Measurements from ENCODE around the gene ACTL10. TPM values are rescaled to one million over a fixed set of nuclear protein-coding genes. Genes with fewer than 3 reads are reported as not detected.

Gene ACTL10
- total and polyA plus RNA-seq, 2 experiments from 2014 or later, result 0.71 to 1.9 TPM

DNA sequence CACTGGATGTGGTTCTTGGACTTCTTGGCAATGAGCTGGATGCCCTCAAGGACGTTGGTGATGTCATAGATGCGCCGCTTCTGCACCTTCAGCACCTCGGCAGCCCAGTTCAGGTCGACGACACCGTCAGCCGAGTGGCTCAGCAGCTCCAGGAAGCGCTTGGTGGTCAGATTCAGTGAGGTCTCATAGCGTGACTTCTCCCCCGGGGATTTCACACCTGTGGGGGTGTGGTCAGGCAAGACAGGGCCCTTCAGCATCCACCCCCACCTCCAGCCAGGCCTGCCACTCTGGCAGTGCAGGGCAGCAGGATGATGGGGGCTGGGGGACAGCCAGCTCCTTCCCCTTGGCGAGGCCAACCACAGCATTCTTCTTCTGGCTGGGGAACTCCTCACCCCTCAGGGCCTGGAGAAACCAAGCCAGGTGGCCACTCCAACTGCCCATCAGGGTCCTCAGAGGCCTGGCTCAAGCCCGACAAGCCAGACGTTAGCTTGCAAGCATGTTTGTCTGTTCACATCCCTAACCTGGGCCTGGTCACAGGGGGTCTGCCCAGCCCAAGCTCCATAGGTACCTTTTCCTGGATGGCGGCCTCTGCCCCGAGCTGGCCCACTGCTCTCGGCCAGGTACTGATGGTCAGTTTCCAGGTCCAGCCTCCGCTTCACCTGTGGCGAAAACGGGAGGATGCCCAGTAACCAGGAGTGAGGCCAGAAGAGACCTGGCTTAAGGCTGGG is 13.2 kb downstream of the ACTL10 start:
- H4K20me1 ChIP-seq (replicated peaks; ENCODE audit: insufficient read depth), result peaks cover 28% of the 10 kb centered on the region; the same call in 1 of the 2 replicates
- no peak for ATAC-seq

More for the DNA sequence above, 13.2 kb downstream of the ACTL10 start:
- peaks cover 4% of the 10 kb centered on the region; the same call in 1 of the 2 replicates for H3K36me3 ChIP-seq (ENCODE audit: insufficient read depth)
- H3K4me1 ChIP-seq (ENCODE audit: insufficient read depth), result peaks cover 12% of the 10 kb centered on the region
- peaks cover 31% of the 10 kb centered on the region for H3K79me2 ChIP-seq (replicated peaks; ENCODE audit: insufficient read depth)
- no peaks in the 10 kb centered on the region for H3K27me3 ChIP-seq (ENCODE audit: insufficient read depth)
- no peak overlapping the region for H3K4me2 ChIP-seq
- no peak overlapping the region for H3K4me3 ChIP-seq
- Mint-ChIP-seq H3K9me3 (no peaks in the 10 kb centered on the region; the same call in 2 of the 3 replicates), H3K36me3 (ENCODE audit: low read depth) (peaks cover 37% of the 10 kb centered on the region), H3K4me1 (peaks cover 28% of the 10 kb centered on the region), H3K4me3 (no peak overlapping the region), H3K27ac (no peak overlapping the region), H3K27me3 (ENCODE audit: insufficient read depth, low read depth, poor library complexity) (peaks cover 9% of the 10 kb centered on the region)
- H2AFZ ChIP-seq, result no peak overlapping the region
- TF ChIP-seq ETS1 (IDR thresholded peaks at IDR 0.05), result no peak
- no peak for TF ChIP-seq EZH2 (IDR thresholded peaks at IDR 0.05; ENCODE audit: low read depth, unreplicated experiment)
- TF ChIP-seq CTCF (conservative IDR thresholded peaks at IDR 0.05; ENCODE audit: low read depth in 2 of 2), result no peak
- TF ChIP-seq, protein P1, sequence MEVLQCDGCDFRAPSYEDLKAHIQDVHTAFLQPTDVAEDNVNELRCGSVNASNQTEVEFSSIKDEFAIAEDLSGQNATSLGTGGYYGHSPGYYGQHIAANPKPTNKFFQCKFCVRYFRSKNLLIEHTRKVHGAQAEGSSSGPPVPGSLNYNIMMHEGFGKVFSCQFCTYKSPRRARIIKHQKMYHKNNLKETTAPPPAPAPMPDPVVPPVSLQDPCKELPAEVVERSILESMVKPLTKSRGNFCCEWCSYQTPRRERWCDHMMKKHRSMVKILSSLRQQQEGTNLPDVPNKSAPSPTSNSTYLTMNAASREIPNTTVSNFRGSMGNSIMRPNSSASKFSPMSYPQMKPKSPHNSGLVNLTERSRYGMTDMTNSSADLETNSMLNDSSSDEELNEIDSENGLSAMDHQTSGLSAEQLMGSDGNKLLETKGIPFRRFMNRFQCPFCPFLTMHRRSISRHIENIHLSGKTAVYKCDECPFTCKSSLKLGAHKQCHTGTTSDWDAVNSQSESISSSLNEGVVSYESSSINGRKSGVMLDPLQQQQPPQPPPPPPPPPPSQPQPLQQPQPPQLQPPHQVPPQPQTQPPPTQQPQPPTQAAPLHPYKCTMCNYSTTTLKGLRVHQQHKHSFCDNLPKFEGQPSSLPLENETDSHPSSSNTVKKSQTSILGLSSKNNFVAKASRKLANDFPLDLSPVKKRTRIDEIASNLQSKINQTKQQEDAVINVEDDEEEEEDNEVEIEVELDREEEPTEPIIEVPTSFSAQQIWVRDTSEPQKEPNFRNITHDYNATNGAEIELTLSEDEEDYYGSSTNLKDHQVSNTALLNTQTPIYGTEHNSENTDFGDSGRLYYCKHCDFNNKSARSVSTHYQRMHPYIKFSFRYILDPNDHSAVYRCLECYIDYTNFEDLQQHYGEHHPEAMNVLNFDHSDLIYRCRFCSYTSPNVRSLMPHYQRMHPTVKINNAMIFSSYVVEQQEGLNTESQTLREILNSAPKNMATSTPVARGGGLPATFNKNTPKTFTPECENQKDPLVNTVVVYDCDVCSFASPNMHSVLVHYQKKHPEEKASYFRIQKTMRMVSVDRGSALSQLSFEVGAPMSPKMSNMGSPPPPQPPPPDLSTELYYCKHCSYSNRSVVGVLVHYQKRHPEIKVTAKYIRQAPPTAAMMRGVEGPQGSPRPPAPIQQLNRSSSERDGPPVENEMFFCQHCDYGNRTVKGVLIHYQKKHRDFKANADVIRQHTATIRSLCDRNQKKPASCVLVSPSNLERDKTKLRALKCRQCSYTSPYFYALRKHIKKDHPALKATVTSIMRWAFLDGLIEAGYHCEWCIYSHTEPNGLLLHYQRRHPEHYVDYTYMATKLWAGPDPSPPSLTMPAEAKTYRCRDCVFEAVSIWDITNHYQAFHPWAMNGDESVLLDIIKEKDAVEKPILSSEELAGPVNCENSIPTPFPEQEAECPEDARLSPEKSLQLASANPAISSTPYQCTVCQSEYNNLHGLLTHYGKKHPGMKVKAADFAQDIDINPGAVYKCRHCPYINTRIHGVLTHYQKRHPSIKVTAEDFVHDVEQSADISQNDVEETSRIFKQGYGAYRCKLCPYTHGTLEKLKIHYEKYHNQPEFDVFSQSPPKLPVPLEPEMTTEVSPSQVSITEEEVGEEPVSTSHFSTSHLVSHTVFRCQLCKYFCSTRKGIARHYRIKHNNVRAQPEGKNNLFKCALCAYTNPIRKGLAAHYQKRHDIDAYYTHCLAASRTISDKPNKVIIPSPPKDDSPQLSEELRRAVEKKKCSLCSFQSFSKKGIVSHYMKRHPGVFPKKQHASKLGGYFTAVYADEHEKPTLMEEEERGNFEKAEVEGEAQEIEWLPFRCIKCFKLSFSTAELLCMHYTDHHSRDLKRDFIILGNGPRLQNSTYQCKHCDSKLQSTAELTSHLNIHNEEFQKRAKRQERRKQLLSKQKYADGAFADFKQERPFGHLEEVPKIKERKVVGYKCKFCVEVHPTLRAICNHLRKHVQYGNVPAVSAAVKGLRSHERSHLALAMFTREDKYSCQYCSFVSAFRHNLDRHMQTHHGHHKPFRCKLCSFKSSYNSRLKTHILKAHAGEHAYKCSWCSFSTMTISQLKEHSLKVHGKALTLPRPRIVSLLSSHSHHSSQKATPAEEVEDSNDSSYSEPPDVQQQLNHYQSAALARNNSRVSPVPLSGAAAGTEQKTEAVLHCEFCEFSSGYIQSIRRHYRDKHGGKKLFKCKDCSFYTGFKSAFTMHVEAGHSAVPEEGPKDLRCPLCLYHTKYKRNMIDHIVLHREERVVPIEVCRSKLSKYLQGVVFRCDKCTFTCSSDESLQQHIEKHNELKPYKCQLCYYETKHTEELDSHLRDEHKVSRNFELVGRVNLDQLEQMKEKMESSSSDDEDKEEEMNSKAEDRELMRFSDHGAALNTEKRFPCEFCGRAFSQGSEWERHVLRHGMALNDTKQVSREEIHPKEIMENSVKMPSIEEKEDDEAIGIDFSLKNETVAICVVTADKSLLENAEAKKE (CRISPR knock-in tag; IDR thresholded peaks at IDR 0.05), result no peak
- TF ChIP-seq ZNF114 (CRISPR knock-in tag; IDR thresholded peaks at IDR 0.05), result no peak
- TF ChIP-seq POLR2AphosphoS5 (IDR thresholded peaks at IDR 0.05; ENCODE audit: low read depth), result no peak
- no peak for TF ChIP-seq ZNF331 (CRISPR knock-in tag; IDR thresholded peaks at IDR 0.05; ENCODE audit: low read depth)
- no peak for TF ChIP-seq NANOG (IDR thresholded peaks at IDR 0.05; ENCODE audit: borderline replicate concordance)
- no peak for TF ChIP-seq CREB1 (CRISPR knock-in tag; IDR thresholded peaks at IDR 0.05; ENCODE audit: low read depth)
- TF ChIP-seq JUNB (IDR thresholded peaks at IDR 0.05; ENCODE audit: unreplicated experiment), result no peak
- TF ChIP-seq REST (IDR thresholded peaks at IDR 0.05; ENCODE audit: unreplicated experiment), result no peak
- TF ChIP-seq STAT1 (IDR thresholded peaks at IDR 0.05; ENCODE audit: unreplicated experiment), result no peak
- TF ChIP-seq EZH2phosphoT487 (IDR thresholded peaks at IDR 0.05; ENCODE audit: unreplicated experiment), result no peak
- no peaks in the 10 kb centered on the region for H3K9me2 ChIP-seq (ENCODE audit: insufficient read depth)
- no peak for DNase-seq (ENCODE audit: low spot score)
- no peak overlapping the region for H3K27ac ChIP-seq (ENCODE audit: low read depth)
- H3F3A ChIP-seq (replicated peaks; ENCODE audit: low read depth), result peaks cover 13% of the 10 kb centered on the region; the same call in 1 of the 2 replicates

All from GM23338 (cell line).